ENCODE data around the gene INS.

The INS gene

DNA sequence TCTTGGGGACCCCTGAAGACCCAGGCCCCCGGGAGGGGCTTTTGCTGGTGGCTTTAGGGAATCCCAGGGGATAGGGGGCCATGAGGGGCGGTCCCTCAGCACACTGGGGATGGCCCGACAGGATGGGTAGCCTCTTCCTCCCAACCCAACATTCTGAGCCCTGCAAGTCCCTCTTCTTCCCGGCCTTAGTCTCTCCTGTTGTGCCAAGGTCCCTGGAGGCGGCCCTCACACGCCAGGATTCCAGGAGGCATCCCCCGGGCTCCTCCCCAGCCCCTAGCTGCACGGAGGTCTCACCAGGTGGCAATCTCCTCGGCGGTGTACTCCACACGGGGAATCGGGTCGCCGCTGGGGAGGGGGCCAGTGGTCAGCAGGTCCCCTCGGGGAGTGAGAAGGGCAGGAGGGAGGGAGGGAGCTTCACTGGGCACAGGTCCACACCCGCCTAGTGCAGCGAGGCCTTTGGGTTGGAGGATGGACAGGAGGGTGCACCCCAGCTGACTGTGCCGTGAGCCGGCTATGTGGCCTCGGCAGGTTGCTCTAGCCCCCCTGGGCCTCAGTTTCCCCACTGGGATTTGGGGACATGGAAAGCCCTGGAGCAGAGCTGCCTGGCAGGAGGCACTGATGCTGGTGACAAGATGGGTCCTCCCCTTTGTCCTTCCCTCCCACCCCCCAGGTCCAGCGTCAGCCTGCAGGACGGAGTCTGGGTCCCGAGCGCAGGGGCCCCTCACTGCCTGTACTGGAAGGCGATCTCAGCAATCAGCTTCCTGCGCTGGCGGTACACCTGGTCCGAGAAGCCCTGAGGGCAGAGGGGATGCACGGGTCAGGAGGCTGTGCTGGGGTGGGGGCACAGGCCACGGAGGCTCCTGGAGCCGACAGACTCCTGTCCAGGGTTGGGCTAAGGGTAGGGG, 6.4 kb upstream of the INS start:
- no peaks in the 10 kb centered on the region for H3K9me3 ChIP-seq (replicated peaks; ENCODE audit: low read length)
- no peak overlapping the region for H3K9ac ChIP-seq (ENCODE audit: low read depth, low read length)
- peaks cover 18% of the 10 kb centered on the region for H3K27me3 ChIP-seq (ENCODE audit: control insufficient read depth, insufficient read depth, low read length)

DNA sequence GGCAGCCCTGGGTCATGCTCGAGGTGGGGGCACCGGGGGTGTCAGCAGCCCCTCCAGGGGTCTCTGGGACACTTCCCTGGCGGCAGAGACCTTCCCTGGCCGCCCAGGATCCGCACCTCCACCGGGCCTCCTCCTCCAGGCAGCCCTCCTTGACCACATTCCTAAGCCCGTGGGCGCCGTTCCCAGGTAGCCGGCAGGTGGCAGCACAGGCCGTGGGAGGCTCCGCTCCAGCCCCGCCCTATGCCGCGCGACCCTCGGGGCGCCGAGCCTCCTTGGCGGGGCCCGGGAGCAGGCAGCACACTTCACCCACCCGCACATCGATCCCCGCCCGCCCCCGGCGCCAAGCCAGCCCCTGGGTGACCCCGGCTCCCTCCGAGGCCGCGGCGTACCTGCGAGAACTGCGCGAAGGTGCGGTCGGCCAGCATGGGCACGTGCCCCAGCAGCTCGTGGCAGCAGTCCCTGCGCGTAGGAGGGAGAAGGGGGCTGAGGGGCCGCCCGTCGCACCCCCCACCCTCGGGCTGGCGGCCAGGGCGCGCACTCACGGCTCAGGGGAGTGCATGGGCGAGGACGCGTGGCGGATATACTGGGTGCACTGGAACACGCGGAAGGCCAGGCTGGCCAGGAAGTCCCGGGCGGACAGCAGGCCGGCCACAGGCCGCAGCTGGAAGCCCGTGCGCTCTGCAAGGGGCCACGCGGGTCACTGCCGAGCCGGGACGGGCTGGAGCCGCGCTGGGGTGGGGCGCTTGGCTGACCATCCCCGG, 5.3 kb upstream of the INS start:
- no peaks in the 10 kb centered on the region for H3K4me1 ChIP-seq (ENCODE audit: control insufficient read depth, insufficient read depth, low read length)
- no peaks in the 10 kb centered on the region for H3K36me3 ChIP-seq (ENCODE audit: insufficient read depth, low read length)
- peaks cover 18% of the 10 kb centered on the region for H3K27me3 ChIP-seq (ENCODE audit: control insufficient read depth, insufficient read depth, low read length)
- H3K4me2 ChIP-seq (ENCODE audit: low read length), result peak overlapping the region; percentile 65
- H3K9me3 ChIP-seq (replicated peaks; ENCODE audit: low read length), result no peaks in the 10 kb centered on the region
- H3K4me3 ChIP-seq (ENCODE audit: low read length), result no peak overlapping the region
- no peak overlapping the region for H3K9ac ChIP-seq (ENCODE audit: low read depth, low read length)

More for the DNA sequence above, 6.4 kb upstream of the INS start:
- Histone ChIP-seq H3K36me3 (ENCODE audit: insufficient read depth, low read length) (no peaks in the 10 kb centered on the region), H3K4me3 (ENCODE audit: low read length) (no peak overlapping the region), H3K4me2 (ENCODE audit: low read length) (no peak overlapping the region), H3K4me1 (ENCODE audit: control insufficient read depth, insufficient read depth, low read length) (no peaks in the 10 kb centered on the region)

DNA sequence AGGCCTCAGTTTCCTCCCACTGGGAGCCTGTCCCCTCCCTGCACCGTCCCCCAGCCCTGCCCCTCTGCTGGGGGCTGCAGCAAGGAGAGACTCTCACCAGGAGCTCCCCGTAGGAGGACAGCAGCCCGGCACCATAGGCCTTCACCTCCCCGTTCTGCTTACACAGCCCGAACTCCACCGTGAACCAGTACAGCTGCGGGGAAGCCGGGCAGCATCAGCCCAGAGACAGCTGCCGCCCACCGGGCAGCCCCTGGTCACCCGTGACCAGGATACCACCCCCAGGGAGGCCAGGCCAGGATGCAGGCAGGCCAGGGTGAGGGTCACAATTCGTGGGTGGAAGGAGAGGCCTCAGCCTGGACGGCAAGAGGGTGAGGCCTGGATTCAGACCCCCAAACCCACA, 4.6 kb upstream of the INS start:
- Histone ChIP-seq H3K36me3 (ENCODE audit: insufficient read depth, low read length) (no peaks in the 10 kb centered on the region), H3K9ac (ENCODE audit: low read depth, low read length) (no peak overlapping the region), H3K4me1 (ENCODE audit: control insufficient read depth, insufficient read depth, low read length) (no peaks in the 10 kb centered on the region), H3K4me3 (ENCODE audit: low read length) (no peak overlapping the region), H3K27me3 (ENCODE audit: control insufficient read depth, insufficient read depth, low read length) (peaks cover 18% of the 10 kb centered on the region), H3K9me3 (replicated peaks; ENCODE audit: low read length) (no peaks in the 10 kb centered on the region), H3K4me2 (ENCODE audit: low read length) (no peak overlapping the region)

DNA sequence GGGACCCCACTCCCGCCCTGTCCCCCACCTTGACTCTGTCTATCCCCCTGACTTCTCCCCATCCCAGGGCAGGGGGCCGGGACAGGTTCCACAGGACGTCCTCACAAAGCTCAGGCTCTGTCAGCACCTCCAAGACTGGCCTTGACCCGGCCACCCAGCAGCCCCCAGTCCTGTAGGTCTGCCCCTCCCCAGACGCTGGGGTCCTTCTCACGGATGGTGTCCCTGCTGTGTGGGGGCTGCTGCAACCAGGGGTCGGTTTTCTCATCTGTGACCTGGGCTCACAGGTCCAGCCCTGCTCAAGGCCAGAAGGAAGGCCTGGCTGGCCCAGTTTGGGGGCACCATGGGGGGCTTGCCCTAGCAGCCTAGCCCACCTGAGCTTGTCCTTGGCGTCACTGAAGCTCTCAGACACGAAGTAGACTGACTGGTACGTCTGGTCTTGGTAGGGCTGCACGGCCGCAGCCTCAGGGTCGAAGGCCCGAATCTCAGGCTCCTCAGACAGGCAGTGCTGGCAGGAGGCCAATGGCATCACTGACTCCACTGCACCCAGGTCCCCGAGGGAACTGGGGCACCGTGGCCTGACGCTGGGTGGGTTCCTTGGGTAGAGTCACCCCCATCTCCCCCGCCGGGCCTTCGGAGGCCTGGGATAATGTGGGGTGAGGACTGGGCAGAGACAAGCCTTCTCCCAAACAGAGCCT, 4.0 kb upstream of the INS start:
- H3K4me3 ChIP-seq (ENCODE audit: low read length), result no peak overlapping the region
- H3K27me3 ChIP-seq (ENCODE audit: control insufficient read depth, insufficient read depth, low read length), result peaks cover 22% of the 10 kb centered on the region
- H3K9ac ChIP-seq (ENCODE audit: low read depth, low read length), result no peak overlapping the region
- H3K9me3 ChIP-seq (replicated peaks; ENCODE audit: low read length), result no peaks in the 10 kb centered on the region
- no peak overlapping the region for H3K4me2 ChIP-seq (ENCODE audit: low read length)
- no peaks in the 10 kb centered on the region for H3K36me3 ChIP-seq (ENCODE audit: insufficient read depth, low read length)
- no peaks in the 10 kb centered on the region for H3K4me1 ChIP-seq (ENCODE audit: control insufficient read depth, insufficient read depth, low read length)

DNA sequence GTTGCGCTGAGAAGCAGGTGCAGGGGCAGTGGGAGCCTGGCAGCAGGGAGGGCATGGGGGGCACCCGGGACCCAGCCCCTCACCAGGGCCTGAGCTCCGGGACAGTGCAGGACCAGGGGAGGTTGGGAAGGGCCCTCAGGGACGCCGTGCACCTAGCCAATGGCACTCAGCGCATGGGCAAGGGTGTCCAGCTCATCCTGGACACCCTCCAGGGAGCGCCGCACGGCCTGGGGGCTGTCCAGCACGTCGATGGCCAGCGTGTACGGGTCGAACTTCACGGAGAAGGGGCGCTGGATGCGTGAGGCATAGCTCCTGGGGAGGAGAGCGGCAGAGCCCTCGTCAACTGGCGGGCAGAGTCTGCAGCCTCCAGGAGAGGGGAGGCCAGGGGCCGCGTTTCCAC, 3.1 kb upstream of the INS start:
- no peak overlapping the region for H3K4me3 ChIP-seq (ENCODE audit: low read length)
- H3K9me3 ChIP-seq (replicated peaks; ENCODE audit: low read length), result no peaks in the 10 kb centered on the region
- H3K9ac ChIP-seq (ENCODE audit: low read depth, low read length), result no peak overlapping the region
- H3K4me1 ChIP-seq (ENCODE audit: control insufficient read depth, insufficient read depth, low read length), result no peaks in the 10 kb centered on the region
- H3K4me2 ChIP-seq (ENCODE audit: low read length), result no peak overlapping the region
- peaks cover 18% of the 10 kb centered on the region for H3K27me3 ChIP-seq (ENCODE audit: control insufficient read depth, insufficient read depth, low read length)
- H3K36me3 ChIP-seq (ENCODE audit: insufficient read depth, low read length), result no peaks in the 10 kb centered on the region

DNA sequence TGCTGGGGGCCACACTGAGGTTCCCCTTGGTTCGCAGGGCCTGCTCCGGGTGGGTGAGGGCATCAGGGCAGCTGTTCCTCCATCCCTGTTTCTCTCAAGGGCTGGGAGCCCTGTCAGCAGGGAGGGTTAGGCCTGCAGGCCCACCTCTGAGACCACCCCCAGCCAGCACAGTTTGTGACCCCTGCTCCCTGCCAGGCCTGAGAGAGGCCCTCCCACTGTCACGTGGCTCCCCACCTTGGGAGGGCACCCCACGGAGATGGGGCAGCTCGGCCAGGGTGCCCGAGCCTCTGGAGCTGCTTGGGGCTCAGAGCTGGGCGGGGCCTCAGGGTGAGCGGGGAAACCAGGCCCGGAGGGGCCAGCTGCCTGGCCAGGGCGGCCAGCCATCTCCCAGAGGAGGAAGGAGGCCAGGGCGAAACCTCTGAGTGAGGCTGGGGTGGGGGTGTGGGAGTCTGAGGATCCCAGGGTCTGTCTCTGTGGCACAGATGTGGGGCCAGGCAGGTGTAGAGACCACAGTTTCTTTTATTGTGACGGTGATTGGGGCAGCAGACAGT, 2.5 kb upstream of the INS start:
- H3K4me1 ChIP-seq (ENCODE audit: control insufficient read depth, insufficient read depth, low read length), result no peaks in the 10 kb centered on the region
- H3K4me3 ChIP-seq (ENCODE audit: low read length), result no peak overlapping the region
- peaks cover 18% of the 10 kb centered on the region for H3K27me3 ChIP-seq (ENCODE audit: control insufficient read depth, insufficient read depth, low read length)
- no peak overlapping the region for H3K4me2 ChIP-seq (ENCODE audit: low read length)
- no peaks in the 10 kb centered on the region for H3K9me3 ChIP-seq (replicated peaks; ENCODE audit: low read length)
- H3K9ac ChIP-seq (ENCODE audit: low read depth, low read length), result no peak overlapping the region
- H3K36me3 ChIP-seq (ENCODE audit: insufficient read depth, low read length), result no peaks in the 10 kb centered on the region

DNA sequence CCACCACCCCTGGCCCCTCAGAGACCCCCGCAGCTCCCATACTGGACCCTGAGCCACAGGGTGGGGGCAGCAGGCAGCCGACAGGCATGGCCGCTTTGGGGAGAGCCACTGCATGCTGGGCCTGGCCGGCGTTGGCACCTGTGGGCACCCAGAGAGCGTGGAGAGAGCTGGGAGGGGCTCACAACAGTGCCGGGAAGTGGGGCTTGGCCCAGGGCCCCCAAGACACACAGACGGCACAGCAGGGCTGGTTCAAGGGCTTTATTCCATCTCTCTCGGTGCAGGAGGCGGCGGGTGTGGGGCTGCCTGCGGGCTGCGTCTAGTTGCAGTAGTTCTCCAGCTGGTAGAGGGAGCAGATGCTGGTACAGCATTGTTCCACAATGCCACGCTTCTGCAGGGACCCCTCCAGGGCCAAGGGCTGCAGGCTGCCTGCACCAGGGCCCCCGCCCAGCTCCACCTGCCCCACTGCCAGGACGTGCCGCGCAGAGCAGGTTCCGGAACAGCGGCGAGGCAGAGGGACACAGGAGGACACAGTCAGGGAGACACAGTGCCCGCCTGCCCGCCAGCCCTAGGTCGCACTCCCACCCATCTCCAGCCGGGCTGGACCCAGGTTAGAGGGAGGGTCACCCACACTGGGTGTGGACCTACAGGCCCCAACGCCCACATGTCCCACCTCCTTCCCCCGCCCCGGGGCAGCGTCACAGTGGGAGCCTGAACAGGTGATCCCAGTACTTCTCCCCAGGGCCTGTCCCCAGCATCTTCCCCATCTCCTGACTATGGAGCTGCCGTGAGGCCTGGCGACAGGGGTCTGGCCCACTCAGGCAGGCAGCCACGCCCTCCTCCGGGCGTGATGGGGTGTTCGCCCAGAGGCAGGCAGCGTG, 1.2 kb downstream of the INS start:
- Histone ChIP-seq H3K4me2 (ENCODE audit: low read length) (no peak overlapping the region), H3K27me3 (ENCODE audit: control insufficient read depth, insufficient read depth, low read length) (peaks cover 20% of the 10 kb centered on the region), H3K9me3 (replicated peaks; ENCODE audit: low read length) (no peaks in the 10 kb centered on the region), H3K9ac (ENCODE audit: low read depth, low read length) (no peak overlapping the region), H3K4me3 (ENCODE audit: low read length) (no peak overlapping the region), H3K36me3 (ENCODE audit: insufficient read depth, low read length) (no peaks in the 10 kb centered on the region), H3K4me1 (ENCODE audit: control insufficient read depth, insufficient read depth, low read length) (no peaks in the 10 kb centered on the region)

DNA sequence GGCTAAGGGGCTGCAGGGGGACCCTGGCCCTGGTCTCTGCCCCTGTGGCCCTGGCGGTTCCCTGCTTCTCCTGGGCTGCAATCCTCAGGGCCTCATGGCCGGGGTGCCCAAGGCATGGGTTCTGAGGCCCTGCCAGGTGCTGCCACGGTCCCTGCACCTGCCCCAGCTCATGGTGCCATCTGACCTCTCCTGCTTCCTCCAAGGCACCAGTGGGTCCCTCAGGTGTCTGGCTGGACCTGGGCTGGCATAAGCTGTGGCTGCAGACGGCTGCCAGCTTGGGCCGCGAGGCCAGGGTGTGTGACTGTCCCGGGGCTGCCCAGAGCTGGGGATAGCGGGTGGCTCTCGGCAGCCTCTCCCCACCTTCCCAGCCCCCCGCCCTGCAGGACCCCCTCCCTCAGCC, 2.0 kb downstream of the INS start:
- H3K9ac ChIP-seq (ENCODE audit: low read depth, low read length), result no peak overlapping the region
- H3K36me3 ChIP-seq (ENCODE audit: insufficient read depth, low read length), result no peaks in the 10 kb centered on the region
- H3K27me3 ChIP-seq (ENCODE audit: control insufficient read depth, insufficient read depth, low read length), result peaks cover 16% of the 10 kb centered on the region

DNA sequence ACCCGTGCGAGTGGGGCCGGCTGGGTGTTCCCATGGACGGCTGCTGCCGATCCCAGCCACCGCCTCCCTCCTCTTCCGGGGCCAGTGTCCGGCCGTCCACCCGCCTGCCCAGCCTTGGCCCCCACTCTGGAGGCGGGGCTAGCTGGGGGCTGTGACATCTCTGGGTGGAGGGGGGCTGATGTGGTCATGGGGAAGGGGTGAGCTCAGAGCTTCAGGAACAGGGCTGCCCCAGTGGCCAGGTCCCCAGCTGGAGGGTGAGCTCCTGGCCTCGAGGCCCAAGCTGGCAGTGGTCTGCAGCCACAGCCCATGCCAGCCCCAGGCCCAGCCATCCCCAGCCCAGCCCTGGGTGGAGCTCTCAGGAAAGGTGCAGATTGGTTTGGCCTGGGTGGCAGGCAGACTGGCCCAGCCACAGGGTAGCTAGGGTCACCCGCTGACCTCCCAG, 2.7 kb downstream of the INS start:
- no peak overlapping the region for H3K9ac ChIP-seq (ENCODE audit: low read depth, low read length)
- H3K27me3 ChIP-seq (ENCODE audit: control insufficient read depth, insufficient read depth, low read length), result peaks cover 16% of the 10 kb centered on the region

More for the DNA sequence above, 2.0 kb downstream of the INS start:
- Histone ChIP-seq H3K4me3 (ENCODE audit: low read length) (no peak overlapping the region), H3K4me2 (ENCODE audit: low read length) (no peak overlapping the region), H3K9me3 (replicated peaks; ENCODE audit: low read length) (no peaks in the 10 kb centered on the region), H3K4me1 (ENCODE audit: control insufficient read depth, insufficient read depth, low read length) (no peaks in the 10 kb centered on the region)

DNA sequence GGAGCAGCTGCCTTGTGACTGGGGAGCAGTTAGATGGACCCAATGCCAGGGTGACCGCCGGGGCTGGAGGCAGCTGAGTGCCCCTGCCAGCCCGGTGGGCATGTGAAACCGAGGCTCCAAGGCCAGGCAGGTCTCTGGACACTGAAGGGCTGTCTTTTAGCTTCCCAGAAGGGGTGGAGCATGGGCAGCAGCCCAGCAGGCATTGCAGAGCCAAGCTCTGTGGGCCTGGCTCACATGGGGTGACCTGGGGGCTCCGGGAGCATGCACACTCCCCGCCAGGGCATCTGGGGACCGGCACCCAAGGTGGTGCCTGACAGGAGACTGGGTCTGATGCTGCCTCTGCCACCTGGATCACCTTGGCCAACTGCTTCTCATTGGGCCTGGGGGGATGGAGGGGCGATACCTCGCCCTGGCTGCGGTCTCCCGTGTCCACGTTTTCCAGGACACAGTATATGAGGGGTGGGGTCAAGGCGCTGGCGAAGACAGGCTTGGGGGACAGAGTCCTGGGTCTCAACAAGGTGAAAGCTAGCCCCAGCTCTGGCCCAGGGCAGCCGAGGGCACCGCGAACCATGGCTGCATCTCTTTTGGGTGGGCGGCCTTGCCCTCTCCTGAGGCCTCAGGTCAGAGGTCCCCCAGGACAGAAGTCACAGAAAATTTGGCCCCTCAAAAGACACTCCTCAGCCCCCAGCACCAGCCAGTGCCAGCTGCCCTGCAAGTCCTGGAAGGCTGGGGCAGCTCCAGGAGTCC, 3.5 kb downstream of the INS start:
- Histone ChIP-seq H3K9ac (ENCODE audit: low read depth, low read length) (no peak overlapping the region), H3K4me3 (ENCODE audit: low read length) (no peak overlapping the region), H3K4me2 (ENCODE audit: low read length) (no peak overlapping the region), H3K9me3 (replicated peaks; ENCODE audit: low read length) (no peaks in the 10 kb centered on the region), H3K36me3 (ENCODE audit: insufficient read depth, low read length) (no peaks in the 10 kb centered on the region), H3K4me1 (ENCODE audit: control insufficient read depth, insufficient read depth, low read length) (no peaks in the 10 kb centered on the region), H3K27me3 (ENCODE audit: control insufficient read depth, insufficient read depth, low read length) (peaks cover 18% of the 10 kb centered on the region)

More for the DNA sequence above, 2.7 kb downstream of the INS start:
- Histone ChIP-seq H3K4me3 (ENCODE audit: low read length) (no peak overlapping the region), H3K4me1 (ENCODE audit: control insufficient read depth, insufficient read depth, low read length) (no peaks in the 10 kb centered on the region), H3K36me3 (ENCODE audit: insufficient read depth, low read length) (no peaks in the 10 kb centered on the region), H3K9me3 (replicated peaks; ENCODE audit: low read length) (no peaks in the 10 kb centered on the region), H3K4me2 (ENCODE audit: low read length) (no peak overlapping the region)
